Stomach (tissue), 9 donors: ENCODE data around the gene MYOD1. TPM values are rescaled to one million over a fixed set of nuclear protein-coding genes. Genes with fewer than 3 reads are reported as not detected.

ENCODE experiments used
- DNase-seq, 2 donors: peaks; one replicate each; pipeline versions ENCODE4 v3.0.0 to v3.0.0-alpha.2; 2013 to 2019
- H3K27ac ChIP-seq, 5 donors: fragments of 200-600 bp in 4 of 5; sonication (generic) in 4 of 5; one replicate each; pipeline ENCODE4 v1.5.1; 2013 to 2019; ENCODE audit warnings: mild to moderate bottlenecking in 1 of 5, moderate library complexity in 1 of 5
- H3K27me3 ChIP-seq, 3 donors: fragments of 200-600 bp; sonication (generic); one replicate each; pipeline ENCODE4 v1.5.1; 2017 to 2019; ENCODE audit warnings: mixed run types in 1 of 3
- H3K36me3 ChIP-seq, 4 donors: fragments of 200-600 bp; sonication (generic); 1 replicate in 3 of 4; 2 replicates in 1 of 4; pipeline ENCODE4 v1.5.1; 2016 to 2019
- H3K4me1 ChIP-seq, 4 donors: fragments of 200-600 bp; sonication (generic); one replicate each; pipeline ENCODE4 v1.5.1; 2016 to 2019
- H3K4me3 ChIP-seq, 4 donors: fragments of 200-600 bp; sonication (generic) in 3 of 4; one replicate each; pipeline ENCODE4 v1.5.1; 2016 to 2019; ENCODE audit warnings: mild to moderate bottlenecking in 1 of 4
- H3K9me3 ChIP-seq, 4 donors: fragments of 200-600 bp; sonication (generic); one replicate each; pipeline ENCODE4 v1.5.1; 2016 to 2019
- CTCF ChIP-seq, 7 experiments: fragments of 450-650 bp in 4 of 7; fragments of 200-600 bp in 3 of 7; sonication (generic) in 3 of 7; IDR thresholded peaks; one replicate each; pipeline ENCODE4 v1.5.1; 2016 to 2019; ENCODE audit warnings: antibody characterized with exemption in 7 of 7, control low read depth in 2 of 7, mild to moderate bottlenecking in 1 of 7
- EP300 ChIP-seq: sonication (generic); formaldehyde crosslinking; IDR thresholded peaks from one replicate; pipeline ENCODE4 v1.6.1; 2017; ENCODE audit warnings: antibody characterized with exemption
- POLR2A ChIP-seq, 4 donors: fragments of 450-650 bp; IDR thresholded peaks; one replicate each; pipeline ENCODE4 v1.6.1; 2016; ENCODE audit warnings: antibody characterized with exemption in 4 of 4, control low read depth in 2 of 4, mild to moderate bottlenecking in 1 of 4, moderate library complexity in 1 of 4
- POLR2AphosphoS5 ChIP-seq, 3 donors: sonication (generic); formaldehyde crosslinking; IDR thresholded peaks; one replicate each; pipeline ENCODE4 v1.6.1; 2016; ENCODE audit warnings: antibody characterized with exemption in 3 of 3
- WGBS, 5 donors: extraction: QIAGEN DNeasy Blood & Tissue Kit in 3 of 5; methylation state at CpG; one replicate each; pipeline versions ENCODE4 v1.1.5 to v1.1.7; 2013 to 2018; 5-methylcytosine and 5-hydroxymethylcytosine counted together
- intact Hi-C: fragments of 100-400 bp; cut with DNase I; formaldehyde crosslinking; loops from one replicate; pipeline ENCODE4 v1.15.1; 2023; ENCODE audit warnings: low total_unique reads
- polyA plus RNA-seq, 3 donors: library from polyadenylated mRNA; stranded (reverse); fragments of 200-250 nt; gene quantifications; one replicate each; pipeline ENCODE4 v1.2.3, GENCODE V29; 2013
- total RNA-seq, 5 donors: library from RNA; depleted of rRNA; stranded (reverse); fragments of >200 nt; gene quantifications; one replicate each; pipeline versions ENCODE4 v1.1.0 to v1.2.3, GENCODE V29; 2014 to 2016
- donor health status: healthy with polysubstance abuse.
- donor health status: Bipolar disorder and iron deficiency.
- donor health status: healthy.

MYOD1 gene
- total and polyA plus RNA-seq, 8 donors: not detected

- peaks cover 29 to 99% (median 62%) of the 10 kb centered on the region in 3 donors for H3K27me3 ChIP-seq
- DNase-seq: no peak
- WGBS, 5 donors: 46 to 71% (median 55%) methylated on average over 11 to 15 of the region's 15 CpGs
These were observed 17.8 kb downstream of the MYOD1 start for GRCh38 chr11:17736930-17737817.

GRCh38 chr11:17738151-17738973, 19.0 kb downstream of the MYOD1 start:
- Histone ChIP-seq H3K4me3 (no peak overlapping the region), H3K27ac (no peak overlapping the region), H3K27me3 (peaks cover 29 to 90% (median 58%) of the 10 kb centered on the region in 3 donors), H3K9me3 (no peaks in the 10 kb centered on the region), H3K4me1 (peaks cover 16 to 27% (median 24%) of the 10 kb centered on the region in 4 donors), H3K36me3 (no peaks in the 10 kb centered on the region)
- 39 to 58% (median 42%) methylated on average over 9 to 10 of the region's 10 CpGs for WGBS, 5 donors
- TF ChIP-seq POLR2A (IDR thresholded peaks at IDR 0.05) (no peak), CTCF (IDR thresholded peaks at IDR 0.05) (no peak)
- intact Hi-C loops: no loop called here
- no peak for DNase-seq

More at GRCh38 chr11:17736930-17737817, 17.8 kb downstream of the MYOD1 start:
- intact Hi-C loops: no loop called here
- Histone ChIP-seq H3K36me3 (no peaks in the 10 kb centered on the region), H3K4me3 (no peak overlapping the region), H3K4me1 (peaks cover 16 to 27% (median 24%) of the 10 kb centered on the region in 4 donors), H3K27ac (no peak overlapping the region), H3K9me3 (no peaks in the 10 kb centered on the region)
- TF ChIP-seq POLR2A (IDR thresholded peaks at IDR 0.05) (no peak), POLR2AphosphoS5 (IDR thresholded peaks at IDR 0.05) (no peak), CTCF (IDR thresholded peaks at IDR 0.05) (no peak), EP300 (no peak)

- H3K27me3 ChIP-seq: peaks cover 29 to 75% (median 47%) of the 10 kb centered on the region in 3 donors
- H3K4me1 ChIP-seq: peaks cover 10 to 18% (median 14%) of the 10 kb centered on the region in 4 donors
- H3K9me3 ChIP-seq: no peaks in the 10 kb centered on the region
- H3K4me3 ChIP-seq: no peak overlapping the region
- TF ChIP-seq EP300 (no peak), CTCF (IDR thresholded peaks at IDR 0.05) (no peak), POLR2A (IDR thresholded peaks at IDR 0.05) (no peak), POLR2AphosphoS5 (IDR thresholded peaks at IDR 0.05) (no peak)
- WGBS, 5 donors: 62 to 64% (median 62%) methylated on average over 6 of the region's 6 CpGs
- no peak overlapping the region for H3K27ac ChIP-seq
- intact Hi-C loops: no loop called here
- DNase-seq: no peak
- no peaks in the 10 kb centered on the region for H3K36me3 ChIP-seq
These were observed 20.6 kb downstream of the MYOD1 start for GRCh38 chr11:17739945-17740338.

GRCh38 chr11:17740649-17741235, 21.4 kb downstream of the MYOD1 start:
- WGBS, 5 donors: 57 to 73% (median 63%) methylated on average over 7 of the region's 7 CpGs
- Histone ChIP-seq H3K27me3 (peaks cover 28 to 74% (median 39%) of the 10 kb centered on the region in 3 donors), H3K4me3 (no peak overlapping the region), H3K27ac (no peak overlapping the region), H3K4me1 (peaks cover 2 to 10% (median 6%) of the 10 kb centered on the region in 4 donors), H3K36me3 (no peaks in the 10 kb centered on the region), H3K9me3 (no peaks in the 10 kb centered on the region)
- no peak for TF ChIP-seq EP300
- no peak for TF ChIP-seq POLR2A (IDR thresholded peaks at IDR 0.05)
- no peak for TF ChIP-seq CTCF (IDR thresholded peaks at IDR 0.05)
- TF ChIP-seq POLR2AphosphoS5 (IDR thresholded peaks at IDR 0.05): no peak
- intact Hi-C loops: no loop called here
- DNase-seq: no peak
